GM13977 (cell line): Measurements from ENCODE around the gene TXNDC5.

Experiments used
- DNase-seq: peaks from one replicate; pipeline ENCODE4 v3.0.0; 2012; ENCODE audit warnings: low spot score
- in situ Hi-C: fragments of 300-500 bp; cut with MboI; formaldehyde crosslinking; loops from one replicate; pipeline ENCODE4 v1.12.0; 2022; ENCODE audit warnings: low sequenced_read_pairs, low pct_unique_long_range_greater_than_20kb, mixed read lengths, inconsistent platforms; ENCODE audit not compliant: unreplicated experiment
- TF ChIP-seq, protein P1 (sequence below): IDR thresholded peaks from 2 replicates; pipeline ENCODE4 v1.5.1; 2012; ENCODE audit warnings: mild to moderate bottlenecking, control low read depth; ENCODE audit not compliant: insufficient read depth; ENCODE audit errors: extremely low read depth, missing control alignments

The TXNDC5 gene

DNA sequence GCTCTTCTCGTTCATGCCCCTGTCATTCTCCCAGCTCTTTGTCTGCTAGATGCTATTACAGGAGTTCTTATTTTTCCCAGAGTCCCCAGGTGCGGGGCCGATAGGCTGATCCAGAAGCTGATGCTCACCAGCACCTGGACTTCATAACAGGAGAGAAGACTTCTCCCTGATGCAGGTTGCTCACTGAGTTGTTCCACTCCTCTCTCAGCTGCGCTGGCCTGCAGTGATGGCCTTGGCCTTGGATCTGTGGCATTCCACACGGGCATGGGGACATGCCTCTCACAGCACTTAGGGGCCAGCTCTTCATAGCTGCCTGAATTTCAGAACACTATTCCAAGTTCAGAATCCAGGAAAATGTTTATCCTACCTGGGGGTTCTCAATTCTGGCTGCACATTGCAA lies 7.1 kb upstream of the TXNDC5 start:
- in situ Hi-C loops: no loop called here
- TF ChIP-seq, protein P1, sequence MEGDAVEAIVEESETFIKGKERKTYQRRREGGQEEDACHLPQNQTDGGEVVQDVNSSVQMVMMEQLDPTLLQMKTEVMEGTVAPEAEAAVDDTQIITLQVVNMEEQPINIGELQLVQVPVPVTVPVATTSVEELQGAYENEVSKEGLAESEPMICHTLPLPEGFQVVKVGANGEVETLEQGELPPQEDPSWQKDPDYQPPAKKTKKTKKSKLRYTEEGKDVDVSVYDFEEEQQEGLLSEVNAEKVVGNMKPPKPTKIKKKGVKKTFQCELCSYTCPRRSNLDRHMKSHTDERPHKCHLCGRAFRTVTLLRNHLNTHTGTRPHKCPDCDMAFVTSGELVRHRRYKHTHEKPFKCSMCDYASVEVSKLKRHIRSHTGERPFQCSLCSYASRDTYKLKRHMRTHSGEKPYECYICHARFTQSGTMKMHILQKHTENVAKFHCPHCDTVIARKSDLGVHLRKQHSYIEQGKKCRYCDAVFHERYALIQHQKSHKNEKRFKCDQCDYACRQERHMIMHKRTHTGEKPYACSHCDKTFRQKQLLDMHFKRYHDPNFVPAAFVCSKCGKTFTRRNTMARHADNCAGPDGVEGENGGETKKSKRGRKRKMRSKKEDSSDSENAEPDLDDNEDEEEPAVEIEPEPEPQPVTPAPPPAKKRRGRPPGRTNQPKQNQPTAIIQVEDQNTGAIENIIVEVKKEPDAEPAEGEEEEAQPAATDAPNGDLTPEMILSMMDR: no peak
- no peak for DNase-seq

DNA sequence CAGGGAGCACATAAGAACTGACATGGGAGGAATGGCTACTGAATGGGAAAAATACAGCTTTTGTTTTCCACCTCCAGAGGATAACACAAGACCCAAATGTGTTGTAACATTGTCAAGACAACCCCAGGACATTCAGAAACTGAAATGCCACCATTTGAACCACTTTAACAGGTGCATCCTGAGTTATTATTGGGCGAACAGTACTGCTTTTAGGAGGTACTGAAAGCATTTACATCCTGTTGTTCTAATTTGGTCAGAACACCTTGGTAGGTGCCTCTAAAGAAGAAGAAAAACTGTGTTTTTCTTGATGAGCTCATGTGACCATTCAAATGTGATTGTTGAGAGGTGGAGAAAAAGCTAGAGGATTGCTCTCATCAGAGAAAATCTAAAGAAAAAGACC lies 6.4 kb upstream of the TXNDC5 start:
- in situ Hi-C loops: no loop called here
- TF ChIP-seq, protein P1: no peak
- peak; percentile 56 for DNase-seq

DNA sequence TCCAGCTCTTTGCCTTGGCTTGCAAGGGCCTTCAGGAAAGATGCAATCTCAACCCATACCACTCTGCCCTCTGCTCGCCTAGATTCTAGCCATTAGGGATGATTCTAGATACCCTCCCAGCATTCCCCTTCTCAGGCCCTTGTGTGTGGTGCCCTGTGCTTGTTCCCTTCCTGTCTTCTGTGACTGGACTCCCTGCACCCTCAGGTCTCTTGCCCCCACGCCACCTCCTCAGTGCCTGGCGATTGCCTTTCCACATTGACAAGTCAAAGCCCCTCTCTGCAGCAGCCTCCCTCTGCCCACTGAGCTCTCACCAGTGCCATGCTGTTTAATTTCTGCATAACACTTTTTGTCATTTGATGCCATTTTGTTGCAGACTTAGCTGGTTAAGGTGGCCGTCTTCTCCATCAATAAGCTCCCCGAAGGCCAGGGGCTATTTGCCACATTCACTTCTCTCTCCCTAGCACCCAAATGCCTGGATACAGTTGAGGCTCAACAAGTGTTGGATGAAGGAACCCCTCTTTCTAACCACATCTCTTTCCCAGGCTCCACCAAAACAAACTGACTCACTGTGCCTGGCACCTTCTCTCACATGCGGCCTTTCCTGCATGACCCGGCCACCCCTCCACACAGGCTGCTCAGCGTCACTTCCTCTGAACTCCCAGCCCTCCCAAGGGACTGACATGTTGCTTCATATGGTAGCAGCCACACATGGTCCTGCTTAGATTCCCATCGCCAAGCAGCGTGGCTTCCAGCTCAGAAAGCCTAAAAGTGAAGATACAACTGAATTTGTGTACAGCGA lies 4.6 kb upstream of the TXNDC5 start:
- TF ChIP-seq, protein P1: no peak
- in situ Hi-C loops: no loop called here
- no peak for DNase-seq

DNA sequence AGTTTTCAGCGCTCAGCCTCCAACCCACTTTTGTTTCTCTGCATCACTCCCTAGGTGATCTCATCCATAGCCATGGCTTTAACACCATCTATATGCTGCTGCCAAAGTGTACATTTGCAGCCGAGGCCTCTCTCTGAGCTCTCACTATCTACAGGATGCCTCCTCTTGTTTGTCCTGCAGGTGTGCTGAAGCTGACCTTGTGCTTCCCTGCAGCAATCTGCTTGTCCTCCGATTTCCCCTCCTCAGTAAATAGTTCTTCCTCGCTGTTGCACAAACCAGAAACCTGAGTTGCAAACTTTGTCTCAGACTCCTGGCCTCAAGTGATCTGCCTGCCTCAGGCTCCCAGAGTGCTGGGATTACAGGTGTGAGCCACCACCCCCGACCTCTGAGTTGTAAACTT lies 3.7 kb upstream of the TXNDC5 start:
- no peak for DNase-seq
- in situ Hi-C loops: no loop called here
- TF ChIP-seq, protein P1: no peak

DNA sequence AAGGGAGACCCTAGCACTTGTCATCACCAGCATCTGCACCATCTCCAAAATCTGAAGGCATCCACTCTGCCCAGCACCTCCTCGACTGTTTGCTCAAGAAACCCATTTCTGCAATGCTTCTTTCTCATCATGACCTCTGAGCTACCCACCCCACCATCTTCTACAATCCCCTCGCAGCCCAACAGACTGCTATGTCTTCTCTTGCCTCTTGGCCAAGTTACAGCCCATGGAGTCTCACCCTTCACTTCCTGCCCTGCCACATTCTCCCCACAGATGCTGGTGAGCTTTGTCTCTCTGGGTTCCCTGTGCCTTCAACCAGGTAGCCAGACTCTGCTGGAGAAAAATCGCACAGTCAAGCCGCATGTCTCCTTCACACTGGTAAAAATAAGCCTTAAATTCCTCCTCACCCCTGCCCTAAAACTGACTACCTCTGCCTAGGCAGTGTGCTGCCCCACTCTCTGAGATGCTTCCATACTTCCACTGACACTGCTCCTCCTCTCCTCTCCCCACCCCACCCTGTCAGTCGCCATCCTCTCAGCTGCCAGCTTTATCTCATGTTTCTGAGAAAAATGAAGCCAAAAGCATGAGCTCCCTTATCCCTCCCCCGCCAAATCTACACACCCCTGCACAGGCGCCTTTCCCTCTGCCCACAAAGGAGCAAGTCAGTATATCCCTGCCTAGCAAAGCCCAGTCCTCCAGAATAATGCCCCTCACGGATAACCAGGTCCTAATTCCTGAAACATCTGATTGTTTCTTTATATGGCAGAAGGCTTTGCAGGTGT lies 2.3 kb upstream of the TXNDC5 start:
- DNase-seq: no peak
- in situ Hi-C loops: no loop called here
- TF ChIP-seq, protein P1: no peak

DNA sequence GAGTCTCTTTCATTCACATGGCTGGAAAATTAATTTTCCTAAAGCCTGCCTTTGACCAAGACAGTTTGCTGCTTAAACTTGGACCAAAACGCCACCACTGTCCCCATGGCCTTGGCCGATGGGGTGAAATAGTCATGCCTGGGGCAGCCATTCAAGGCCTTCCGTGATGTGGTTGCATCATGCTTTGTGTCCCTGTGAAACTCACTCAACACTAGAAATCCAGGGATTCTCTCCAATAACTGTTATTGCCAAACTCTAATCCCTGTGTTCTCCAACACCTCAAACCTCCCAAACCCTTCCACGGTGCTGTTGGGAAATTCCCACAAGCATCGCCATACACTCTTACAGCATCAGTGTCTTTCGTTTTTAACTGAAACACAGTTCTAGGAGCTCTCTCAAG lies 1.4 kb upstream of the TXNDC5 start:
- in situ Hi-C loops: no loop called here
- no peak for DNase-seq
- TF ChIP-seq, protein P1: no peak
